ENCODE measurements around the gene NAALADL2. TPM values are rescaled to one million over a fixed set of nuclear protein-coding genes. Genes with fewer than 3 reads are reported as not detected.

The NAALADL2 gene
- total and polyA plus RNA-seq, 2 of the 13 experiments (the other 11 are each of a cell fraction or from before 2014, with no cell fraction given) = 0.08 TPM; not detected in 1

GRCh38 chr3:175310046-175310445 lies 450.9 kb downstream of the NAALADL2 start:
- CTCF ChIA-PET (ENCODE audit: low intra/inter-chr PET ratio, low total read pairs) = no interaction called here
- no TSS peak for BruUV-seq (replicated peaks)
- H3K27ac ChIP-seq (ENCODE audit: extremely low read length, insufficient read depth, low read length) = no peak overlapping the region

More at GRCh38 chr3:175310046-175310445, 450.9 kb downstream of the NAALADL2 start:
- no peak overlapping the region for H2AFZ ChIP-seq (ENCODE audit: low read length)
- H3K9me3 ChIP-seq (ENCODE audit: low read length) = no peaks in the 10 kb centered on the region
- H3K79me2 ChIP-seq (ENCODE audit: insufficient read depth, low read length) = no peaks in the 10 kb centered on the region
- intact Hi-C loops (cut with micrococcal nuclease; ENCODE audit: unreplicated experiment) (no loop called here), in situ Hi-C loops (cut with HindIII; ENCODE audit: extremely low pct_ligation_motif_present, low pct_unique_long_range_greater_than_20kb) (no loop called here)
- POLR2A ChIA-PET = no interaction called here
- H3K4me3 ChIP-seq (replicated peaks in 1 of 3; ENCODE audit: insufficient read depth in 1 of 3, low read depth in 2 of 3, low read length in 3 of 3) = no peak overlapping the region
- FAIRE-seq = no peak
- no peak for DNase-seq (ENCODE audit: low spot score)
- H4K20me1 ChIP-seq (ENCODE audit: insufficient read depth, low read length) = no peaks in the 10 kb centered on the region
- H3K4me1 ChIP-seq (ENCODE audit: insufficient read depth, low read length) = no peaks in the 10 kb centered on the region
- H3K36me3 ChIP-seq (replicated peaks in 1 of 2; ENCODE audit: control insufficient read depth in 1 of 2, insufficient read depth in 2 of 2, low read length in 2 of 2) = no peaks in the 10 kb centered on the region
- no peak for ATAC-seq
- no peak overlapping the region for H3K4me2 ChIP-seq (ENCODE audit: low read depth, low read length)
- WGBS (ENCODE audit: low lambda C conversion rate) = under 1% methylated on average over 2 of the region's 2 CpGs
- H3K27me3 ChIP-seq (ENCODE audit: control insufficient read depth in 1 of 2, insufficient read depth in 2 of 2, low read length in 2 of 2) = no peaks in the 10 kb centered on the region
- no peak overlapping the region for H3K9ac ChIP-seq (ENCODE audit: insufficient read depth, low read depth, low read length)
- TF ChIP-seq ZSCAN25 (CRISPR knock-in tag; IDR thresholded peaks at IDR 0.05) = no peak
- no peak for TF ChIP-seq TERF1 (CRISPR knock-in tag; IDR thresholded peaks at IDR 0.05)
- TF ChIP-seq ZNF274 (CRISPR knock-in tag; IDR thresholded peaks at IDR 0.05) = no peak
- no peak for TF ChIP-seq YEATS4 (CRISPR knock-in tag; IDR thresholded peaks at IDR 0.05; ENCODE audit: borderline replicate concordance)
- TF ChIP-seq ZKSCAN1 (IDR thresholded peaks at IDR 0.05; ENCODE audit: low read length) = no peak
- no peak for TF ChIP-seq RARA (CRISPR knock-in tag; IDR thresholded peaks at IDR 0.05)
- TF ChIP-seq MYC (CRISPR knock-in tag; IDR thresholded peaks at IDR 0.05; ENCODE audit: borderline replicate concordance) = no peak
- no peak for TF ChIP-seq FOXA1 (IDR thresholded peaks at IDR 0.05)
- no peak for TF ChIP-seq FOXA1 (CRISPR knock-in tag; IDR thresholded peaks at IDR 0.05)
- TF ChIP-seq DDIT3 (CRISPR knock-in tag; IDR thresholded peaks at IDR 0.05) = no peak
- TF ChIP-seq MED1 (CRISPR knock-in tag; IDR thresholded peaks at IDR 0.05) = no peak
- TF ChIP-seq ZNF263 (CRISPR knock-in tag; IDR thresholded peaks at IDR 0.05) = no peak
- TF ChIP-seq ZFX (CRISPR knock-in tag; IDR thresholded peaks at IDR 0.05; ENCODE audit: low read depth) = no peak
- no peak for TF ChIP-seq YY1 (IDR thresholded peaks at IDR 0.05; ENCODE audit: insufficient read depth, insufficient replicate concordance, low read depth, low read length)
- no peak for TF ChIP-seq ZNF143 (CRISPR knock-in tag; IDR thresholded peaks at IDR 0.05)
- TF ChIP-seq ZNF17 (CRISPR knock-in tag; IDR thresholded peaks at IDR 0.05) = no peak
- no peak for TF ChIP-seq PITX1 (CRISPR knock-in tag; IDR thresholded peaks at IDR 0.05)
- no peak for TF ChIP-seq ZNF660 (CRISPR knock-in tag; IDR thresholded peaks at IDR 0.05; ENCODE audit: borderline replicate concordance, low read depth)
- TF ChIP-seq ZNF34 (CRISPR knock-in tag; IDR thresholded peaks at IDR 0.05; ENCODE audit: borderline replicate concordance) = no peak
- TF ChIP-seq SNRNP70 (IDR thresholded peaks at IDR 0.05; ENCODE audit: low read depth, low read length) = no peak
- TF ChIP-seq ZGPAT (CRISPR knock-in tag; IDR thresholded peaks at IDR 0.05) = no peak
